MCF 10A (cell line): ENCODE results near the gene ST3GAL6. TPM values are rescaled to one million over a fixed set of nuclear protein-coding genes. Genes with fewer than 3 reads are reported as not detected.
A peak's percentile ranks its signal among the peaks of the same experiment; 100 is the strongest.

Experiments used
- BruUV-seq: library from RNA; stranded (reverse); fragments of 400-500 nt; replicated peaks from 2 replicates; lab custom pipeline; 2021; lab: Mats Ljungman, UMichigan
- CTCF ChIA-PET: fragments of 300-600 bp; sonication (Branson Sonifier 250); formaldehyde crosslinking; extraction: SDS; loops from one replicate; lab custom pipeline; 2021; ENCODE audit warnings: antibody characterized with exemption, inconsistent platforms; lab: Yijun Ruan, JAX
- POLR2A ChIA-PET: fragments of 300-600, 350-650 bp; sonication (Branson Sonifier 250); formaldehyde crosslinking; extraction: SDS; loops from one replicate; lab custom pipeline; 2020; ENCODE audit warnings: antibody characterized with exemption, inconsistent platforms; lab: Yijun Ruan, JAX
- DNase-seq: peaks from one replicate; pipeline ENCODE4 v3.0.0-alpha.2; 2018; ENCODE audit not compliant: unreplicated experiment
- H3K27ac Mint-ChIP-seq: one replicate; pipeline ENCODE4 v1.8.0; 2022; ENCODE audit warnings: mild to moderate bottlenecking, low read depth, mixed read lengths; ENCODE audit not compliant: unreplicated experiment
- H3K27me3 Mint-ChIP-seq: one replicate; pipeline ENCODE4 v1.8.0; 2022; ENCODE audit warnings: mixed read lengths; ENCODE audit not compliant: insufficient read depth, unreplicated experiment
- H3K36me3 Mint-ChIP-seq: one replicate; pipeline ENCODE4 v1.8.0; 2022; ENCODE audit warnings: mild to moderate bottlenecking, moderate library complexity, mixed read lengths; ENCODE audit not compliant: insufficient read depth, unreplicated experiment
- H3K4me1 Mint-ChIP-seq: one replicate; pipeline ENCODE4 v1.8.0; 2022; ENCODE audit warnings: mixed read lengths; ENCODE audit not compliant: insufficient read depth, unreplicated experiment
- H3K4me3 Mint-ChIP-seq: one replicate; pipeline ENCODE4 v1.8.0; 2022; ENCODE audit warnings: mild to moderate bottlenecking, moderate library complexity, mixed read lengths; ENCODE audit not compliant: unreplicated experiment
- H3K9me3 Mint-ChIP-seq: one replicate; pipeline ENCODE4 v1.8.0; 2022; ENCODE audit warnings: mixed read lengths; ENCODE audit not compliant: unreplicated experiment
- CTCF ChIP-seq: fragments of 200-600 bp; IDR thresholded peaks from one replicate; pipeline ENCODE4 v1.8.0; 2022; ENCODE audit warnings: antibody characterized with exemption, mild to moderate bottlenecking; ENCODE audit not compliant: unreplicated experiment
- intact Hi-C: fragments of 100-400 bp; cut with micrococcal nuclease; formaldehyde crosslinking; loops from 2 replicates; pipeline ENCODE4 v1.14.1; 2022
- total RNA-seq: library from RNA; stranded (reverse); gene quantifications from 2 replicates; pipeline ENCODE4 v1.2.3, GENCODE V29; 2022

The ST3GAL6 gene
- total RNA-seq, 1 experiment from 2014 or later: 1.2 TPM

DNA sequence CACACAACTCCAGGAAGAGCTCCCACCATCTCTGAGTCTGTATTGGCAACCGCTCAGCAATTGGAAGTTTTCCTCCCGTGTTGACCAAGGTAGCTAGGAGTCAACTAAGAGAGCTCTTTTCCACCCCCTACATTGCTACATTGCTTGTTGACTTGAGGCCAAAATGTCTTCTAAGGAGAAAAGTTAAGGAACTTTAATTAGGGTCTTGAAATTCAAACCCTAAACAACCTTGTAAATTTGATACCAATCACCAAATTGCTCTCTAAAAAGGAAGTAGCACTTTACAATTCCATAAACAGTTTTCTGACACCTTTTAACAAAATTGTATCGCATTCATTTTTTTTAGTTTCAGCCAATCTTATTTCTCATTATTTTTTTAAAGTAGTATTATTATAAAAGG is 35.5 kb upstream of the ST3GAL6 start:
- H3K4me3 Mint-ChIP-seq: no peak overlapping the region
- H3K27ac Mint-ChIP-seq: no peak overlapping the region
- intact Hi-C loops: no loop called here
- no peaks in the 10 kb centered on the region for H3K4me1 Mint-ChIP-seq
- no TSS peak for BruUV-seq
- TF ChIP-seq CTCF: no peak
- POLR2A ChIA-PET: no interaction called here
- no peaks in the 10 kb centered on the region for H3K36me3 Mint-ChIP-seq
- no peaks in the 10 kb centered on the region for H3K27me3 Mint-ChIP-seq
- DNase-seq: no peak
- H3K9me3 Mint-ChIP-seq: no peaks in the 10 kb centered on the region
- CTCF ChIA-PET: interaction anchor here (0.7 kb wide), 1 partner anchor 125 kb away, joined by 4 read pairs; no protein-coding TSS in a partner anchor

- CTCF ChIA-PET: interaction anchor here (1.3 kb wide), 2 partner anchors 85 to 126 kb away, joined by 3 to 4 read pairs; no protein-coding TSS in a partner anchor
- Mint-ChIP-seq H3K36me3 (no peaks in the 10 kb centered on the region), H3K27me3 (no peaks in the 10 kb centered on the region), H3K4me3 (no peak overlapping the region), H3K27ac (no peak overlapping the region), H3K9me3 (no peaks in the 10 kb centered on the region), H3K4me1 (peaks cover 6% of the 10 kb centered on the region)
- no TSS peak for BruUV-seq
- no peak for TF ChIP-seq CTCF
- no peak for DNase-seq
- POLR2A ChIA-PET: no interaction called here
- intact Hi-C loops: no loop called here
These were observed 34.5 kb upstream of the ST3GAL6 start for GRCh38 chr3:98728672-98729071.

DNA sequence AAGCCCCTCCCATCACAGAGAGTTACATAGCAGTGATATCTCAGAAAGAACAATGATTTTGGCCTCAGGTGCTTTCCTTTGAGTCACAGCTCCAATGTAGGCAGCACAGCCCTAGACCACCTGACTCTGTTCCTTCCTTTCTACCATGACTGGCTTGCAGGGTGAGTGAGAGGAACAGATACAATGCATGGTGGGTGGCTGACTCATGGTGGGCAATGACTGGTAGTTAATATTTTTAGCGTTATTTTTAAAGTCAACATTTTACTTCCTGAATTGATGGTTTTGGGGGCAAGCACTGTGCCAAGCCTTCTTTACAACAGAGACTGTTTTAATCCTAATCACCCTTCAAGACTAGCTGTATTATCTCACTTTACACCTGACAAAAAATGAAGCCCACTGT is 32.8 kb upstream of the ST3GAL6 start:
- POLR2A ChIA-PET: interaction anchor here (0.6 kb wide), 2 partner anchors 25 to 30 kb away, joined by 3 to 4 read pairs; no protein-coding TSS in a partner anchor
- CTCF ChIA-PET: interaction anchor here (0.6 kb wide), 1 partner anchor 309 kb away, joined by 3 read pairs; no protein-coding TSS in a partner anchor

More for the DNA sequence above, 32.8 kb upstream of the ST3GAL6 start:
- Mint-ChIP-seq H3K9me3 (no peaks in the 10 kb centered on the region), H3K27ac (no peak overlapping the region), H3K27me3 (no peaks in the 10 kb centered on the region), H3K4me3 (no peak overlapping the region), H3K4me1 (peaks cover 12% of the 10 kb centered on the region), H3K36me3 (no peaks in the 10 kb centered on the region)
- DNase-seq: peak; percentile 28
- intact Hi-C loops: no loop called here
- BruUV-seq: no TSS peak
- TF ChIP-seq CTCF: no peak
